ENCODE results near the gene DEFB127. TPM values are rescaled to one million over a fixed set of nuclear protein-coding genes. Genes with fewer than 3 reads are reported as not detected.

The DEFB127 gene
- total and polyA plus RNA-seq, 2 donors (not counting 1 experiment from before 2014, with no cell fraction given) = not detected

DNA sequence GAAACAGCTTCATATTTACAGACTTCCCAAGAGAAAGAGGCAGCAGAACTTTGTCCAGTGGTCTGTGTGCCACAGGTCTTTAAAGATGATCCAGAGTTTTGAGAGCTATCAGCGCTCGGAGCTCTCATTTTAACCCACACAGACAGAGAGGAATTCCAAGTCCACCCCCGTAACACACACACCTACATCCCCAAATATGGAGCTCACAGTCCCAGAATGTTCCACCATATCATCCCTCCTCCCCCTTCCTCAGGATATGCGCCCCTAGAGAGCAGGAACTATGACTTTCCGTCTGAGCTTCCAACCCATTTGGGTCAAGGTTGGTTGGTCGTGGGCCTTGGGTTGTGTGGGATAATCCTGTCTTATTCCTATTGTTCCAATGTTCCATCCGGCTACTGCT, 32.4 kb downstream of the DEFB127 start, which contains the start of gene DEFB128:
Gene DEFB128, minus strand, starts transcription at position 101 of the 400 bp plus-strand sequence. Its CDS starts 88 bp downstream, at position 13.
- intact Hi-C loops (cut with micrococcal nuclease) = no loop called here
- H3K4me1 ChIP-seq (ENCODE audit: control insufficient read depth in 2 of 2, insufficient read depth in 2 of 2, low read length in 2 of 2) = no peaks in the 10 kb centered on the region
- no peak within 1 kb of the TSS for H2AFZ ChIP-seq (ENCODE audit: insufficient read depth, low read depth, low read length, poor library complexity, severe bottlenecking)
- DNase-seq = no peak
- no peak within 1 kb of the TSS for H3K4me2 ChIP-seq (replicated peaks; ENCODE audit: low read depth, low read length, poor library complexity, severe bottlenecking)
- no peaks in the 10 kb centered on the region for H4K20me1 ChIP-seq (ENCODE audit: control insufficient read depth, insufficient read depth, low read length, poor library complexity, severe bottlenecking)
- H3K27ac Mint-ChIP-seq = no peak within 1 kb of the TSS
- TF ChIP-seq CTCF (IDR thresholded peaks at IDR 0.05) (no peak), EZH2 (IDR thresholded peaks at IDR 0.05; ENCODE audit: borderline replicate concordance, insufficient read depth, low read depth, low read length, poor library complexity, severe bottlenecking) (no peak)
- ChIA-PET POLR2A (no interaction called here), CTCF (no interaction called here)
- H3K4me1 Mint-ChIP-seq = no peaks in the 10 kb centered on the region
- no peak within 1 kb of the TSS for H3K27ac ChIP-seq (ENCODE audit: low read length in 2 of 2)
- WGBS (ENCODE audit: insufficient coverage) = 100% methylated on average over 2 of the region's 7 CpGs
- H3K36me3 ChIP-seq (replicated peaks in 1 of 2; ENCODE audit: control extremely low read depth in 1 of 2, control insufficient read depth in 1 of 2, extremely low read depth in 1 of 2, insufficient read depth in 2 of 2, low read length in 1 of 2) = no peaks in the 10 kb centered on the region
- H3K79me2 ChIP-seq (ENCODE audit: control insufficient read depth, insufficient read depth, low read length) = no peaks in the 10 kb centered on the region
- H3K9me3 Mint-ChIP-seq (ENCODE audit: insufficient read depth) = peaks cover 3% of the 10 kb centered on the region
- no peak within 1 kb of the TSS for H3K4me3 Mint-ChIP-seq
- H3K9me3 ChIP-seq (ENCODE audit: control extremely low read depth in 1 of 3, control insufficient read depth in 2 of 3, insufficient read depth in 1 of 3, low read length in 2 of 3) = peaks cover 0 to 5% (median 1%) of the 10 kb centered on the region in 3 donors
- no peaks in the 10 kb centered on the region for H3K27me3 ChIP-seq (replicated peaks in 1 of 4; ENCODE audit: control extremely low read depth in 1 of 4, control insufficient read depth in 3 of 4, insufficient read depth in 4 of 4, low read length in 3 of 4)
- no peak for ATAC-seq (ENCODE audit: low read depth)
- no peak within 1 kb of the TSS for H3K9ac ChIP-seq (ENCODE audit: low read length)
- no peak within 1 kb of the TSS for H3K4me3 ChIP-seq (ENCODE audit: control extremely low read depth in 1 of 5, extremely low read depth in 1 of 5, insufficient read depth in 1 of 5, low read depth in 2 of 5, low read length in 4 of 5)
- peaks cover 28% of the 10 kb centered on the region for H3K27me3 Mint-ChIP-seq

DNA sequence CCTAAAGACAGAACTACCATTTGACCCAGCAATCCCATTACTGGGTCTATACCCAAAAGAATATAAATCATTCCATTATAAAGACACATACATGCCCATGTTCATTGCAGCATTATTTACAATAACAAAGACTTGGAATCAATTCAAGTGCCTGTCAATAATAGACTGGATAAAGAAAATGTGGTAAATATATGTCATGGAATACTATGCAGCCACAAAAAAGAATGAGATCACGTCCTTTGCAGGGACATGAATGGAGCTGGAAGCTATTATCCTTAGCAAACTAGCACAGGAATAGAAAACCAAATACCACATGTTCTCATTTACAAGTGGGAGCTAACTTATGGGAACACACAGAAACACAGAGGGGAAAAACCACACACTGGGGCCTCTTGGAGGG, 41.0 kb downstream of the DEFB127 start:
- peaks cover 40% of the 10 kb centered on the region for H3K27me3 Mint-ChIP-seq
- no peak overlapping the region for H3K4me2 ChIP-seq (replicated peaks; ENCODE audit: low read depth, low read length, poor library complexity, severe bottlenecking)
- no CpG with 5 or more reads among the region's 1 CpG for WGBS (ENCODE audit: insufficient coverage)

More for the DNA sequence above, 41.0 kb downstream of the DEFB127 start:
- TF ChIP-seq CTCF (IDR thresholded peaks at IDR 0.05) (no peak), EZH2 (IDR thresholded peaks at IDR 0.05; ENCODE audit: borderline replicate concordance, insufficient read depth, low read depth, low read length, poor library complexity, severe bottlenecking) (no peak)
- H4K20me1 ChIP-seq (ENCODE audit: control insufficient read depth, insufficient read depth, low read length, poor library complexity, severe bottlenecking) = no peaks in the 10 kb centered on the region
- ATAC-seq (ENCODE audit: low read depth) (no peak), DNase-seq (no peak)
- H2AFZ ChIP-seq (ENCODE audit: insufficient read depth, low read depth, low read length, poor library complexity, severe bottlenecking) = no peak overlapping the region
- intact Hi-C loops (cut with micrococcal nuclease) = no loop called here
- POLR2A ChIA-PET = no interaction called here
- peaks cover 0 to 5% (median 2%) of the 10 kb centered on the region in 3 donors for H3K9me3 ChIP-seq (ENCODE audit: control extremely low read depth in 1 of 3, control insufficient read depth in 2 of 3, insufficient read depth in 1 of 3, low read length in 2 of 3)
- H3K4me1 ChIP-seq (ENCODE audit: control insufficient read depth in 2 of 2, insufficient read depth in 2 of 2, low read length in 2 of 2) = no peaks in the 10 kb centered on the region
- H3K9ac ChIP-seq (ENCODE audit: low read length) = no peak overlapping the region
- H3K4me3 ChIP-seq (ENCODE audit: control extremely low read depth in 1 of 5, extremely low read depth in 1 of 5, insufficient read depth in 1 of 5, low read depth in 2 of 5, low read length in 4 of 5) = no peak overlapping the region
- Mint-ChIP-seq H3K9me3 (ENCODE audit: insufficient read depth) (no peaks in the 10 kb centered on the region), H3K27ac (no peak overlapping the region), H3K4me1 (no peaks in the 10 kb centered on the region), H3K4me3 (no peak overlapping the region)
- no peaks in the 10 kb centered on the region for H3K79me2 ChIP-seq (ENCODE audit: control insufficient read depth, insufficient read depth, low read length)
- CTCF ChIA-PET = no interaction called here
- peaks cover 0 to 9% (median 4%) of the 10 kb centered on the region in 4 experiments for H3K27me3 ChIP-seq (replicated peaks in 1 of 4; ENCODE audit: control extremely low read depth in 1 of 4, control insufficient read depth in 3 of 4, insufficient read depth in 4 of 4, low read length in 3 of 4)
- no peak overlapping the region for H3K27ac ChIP-seq (ENCODE audit: low read length in 2 of 2)
- no peaks in the 10 kb centered on the region for H3K36me3 ChIP-seq (replicated peaks in 1 of 2; ENCODE audit: control extremely low read depth in 1 of 2, control insufficient read depth in 1 of 2, extremely low read depth in 1 of 2, insufficient read depth in 2 of 2, low read length in 1 of 2)
